GM12891 (cell line): ENCODE results near the gene ADGRB3.
"Not testable (repeated sequence)": the region's sequence is repeated elsewhere in the genome, so short reads cannot be mapped to it uniquely, and the experiment has no call there.

Experiments used
- DNase-seq: peaks from one replicate; pipeline ENCODE4 v3.0.0; 2011; ENCODE audit warnings: low spot score; ENCODE audit not compliant: insufficient read length
- FAIRE-seq: peaks from 2 replicates; lab custom pipeline; 2011; peaks lifted over from hg19 to GRCh38; lab: Jason Lieb, UNC
- PAX5 ChIP-seq: IDR thresholded peaks from 2 replicates; pipeline ENCODE4 v1.6.1; 2011; ENCODE audit warnings: low read length, moderate library complexity, mild to moderate bottlenecking; ENCODE audit not compliant: insufficient read depth, severe bottlenecking
- POLR2A ChIP-seq: IDR thresholded peaks from 2 replicates; pipeline ENCODE4 v1.6.1; 2011; ENCODE audit warnings: low read depth, low read length, control low read depth
- POLR2AphosphoS5 ChIP-seq: IDR thresholded peaks from 2 replicates; pipeline ENCODE4 v1.6.1; 2011; ENCODE audit warnings: low read depth, low read length, control low read depth
- POU2F2 ChIP-seq: IDR thresholded peaks from 2 replicates; pipeline ENCODE4 v1.6.1; 2011; ENCODE audit warnings: low read depth, mild to moderate bottlenecking, control low read depth, low read length, moderate library complexity
- SPI1 ChIP-seq: IDR thresholded peaks from 2 replicates; pipeline ENCODE4 v1.6.1; 2011; ENCODE audit warnings: low read depth, low read length, control low read depth
- TAF1 ChIP-seq: IDR thresholded peaks from 2 replicates; pipeline ENCODE4 v1.6.1; 2011; ENCODE audit warnings: low read depth, low read length, control low read depth

The ADGRB3 gene

GRCh38 chr6:69276204-69276603 lies 641.1 kb downstream of the ADGRB3 start:
- TF ChIP-seq POU2F2 (no peak), TAF1 (no peak)
- no peak for DNase-seq
- no peak for FAIRE-seq

- DNase-seq (no peak), FAIRE-seq (no peak)
- no peak for TF ChIP-seq POLR2AphosphoS5
Observed at GRCh38 chr6:69279805-69280204, 644.7 kb downstream of the ADGRB3 start.

GRCh38 chr6:69280858-69281257 lies 645.8 kb downstream of the ADGRB3 start:
- no peak for FAIRE-seq
- no peak for DNase-seq
- TF ChIP-seq POU2F2: no peak
- TF ChIP-seq TAF1: no peak
- TF ChIP-seq PAX5: no peak
- TF ChIP-seq POLR2A: no peak
- TF ChIP-seq POLR2AphosphoS5: no peak
- TF ChIP-seq SPI1: no peak

GRCh38 chr6:69284176-69284730 lies 649.2 kb downstream of the ADGRB3 start:
- TF ChIP-seq SPI1 (no peak), POLR2A (no peak), PAX5 (no peak), TAF1 (no peak), POLR2AphosphoS5 (no peak), POU2F2 (no peak)
- no peak for FAIRE-seq

GRCh38 chr6:69285054-69285453 lies 650.0 kb downstream of the ADGRB3 start:
- DNase-seq (no peak), FAIRE-seq (no peak)
- TF ChIP-seq POLR2A: no peak
- TF ChIP-seq SPI1: no peak
- TF ChIP-seq TAF1: no peak
- TF ChIP-seq PAX5: no peak
- no peak for TF ChIP-seq POU2F2
- no peak for TF ChIP-seq POLR2AphosphoS5

More at GRCh38 chr6:69284176-69284730, 649.2 kb downstream of the ADGRB3 start:
- no peak for DNase-seq

GRCh38 chr6:69286331-69286730 lies 651.2 kb downstream of the ADGRB3 start:
- DNase-seq (no peak), FAIRE-seq (no peak)
- TF ChIP-seq PAX5 (no peak), POLR2AphosphoS5 (no peak), SPI1 (no peak)

GRCh38 chr6:69288198-69288597 lies 653.1 kb downstream of the ADGRB3 start:
- FAIRE-seq, DNase-seq: not testable (repeated sequence)

- FAIRE-seq (no peak), DNase-seq (no peak)
- TF ChIP-seq TAF1: no peak
- TF ChIP-seq POLR2AphosphoS5: no peak
- TF ChIP-seq POU2F2: no peak
- no peak for TF ChIP-seq SPI1
- TF ChIP-seq PAX5: no peak
- no peak for TF ChIP-seq POLR2A
Observed at GRCh38 chr6:69289689-69290495, 654.8 kb downstream of the ADGRB3 start.

- DNase-seq (no peak), FAIRE-seq (no peak)
- TF ChIP-seq PAX5: no peak
- no peak for TF ChIP-seq POLR2AphosphoS5
- TF ChIP-seq POU2F2: no peak
- TF ChIP-seq TAF1: no peak
- no peak for TF ChIP-seq SPI1
- TF ChIP-seq POLR2A: no peak
Observed at GRCh38 chr6:69293471-69293870, 658.4 kb downstream of the ADGRB3 start.

- FAIRE-seq (no peak), DNase-seq (no peak)
- TF ChIP-seq TAF1: no peak
- no peak for TF ChIP-seq POLR2A
- TF ChIP-seq POU2F2: no peak
- TF ChIP-seq SPI1: no peak
- no peak for TF ChIP-seq PAX5
- TF ChIP-seq POLR2AphosphoS5: no peak
Observed at GRCh38 chr6:69294407-69294806, 659.3 kb downstream of the ADGRB3 start.
